Right cardiac atrium (tissue), 5 donors: ENCODE data around the gene TSHZ3. TPM values are rescaled to one million over a fixed set of nuclear protein-coding genes. Genes with fewer than 3 reads are reported as not detected.

Experiments
- ATAC-seq, 2 donors: fragments of 200-7000 bp; cut with Tn5 transposase; one replicate each; pipeline versions ENCODE4 v1.8.0 to v1.9.1; 2020; ENCODE audit warnings: moderate library complexity in 2 of 2, mild to moderate bottlenecking in 1 of 2
- DNase-seq, 3 donors: peaks; one replicate each; pipeline ENCODE4 v3.0.0-alpha.2; 2020
- H3K27ac ChIP-seq: one replicate; pipeline ENCODE4 v1.5.1; 2013; ENCODE audit warnings: mild to moderate bottlenecking, low read length, control low read depth, moderate library complexity
- H3K27me3 ChIP-seq: one replicate; pipeline ENCODE4 v1.6.1; 2013; ENCODE audit not compliant: control insufficient read depth, insufficient read depth
- H3K4me1 ChIP-seq: one replicate; pipeline ENCODE4 v1.6.1; 2013; ENCODE audit warnings: low read length; ENCODE audit not compliant: control insufficient read depth, insufficient read depth
- H3K4me3 ChIP-seq: one replicate; pipeline ENCODE4 v1.5.1; 2013; ENCODE audit warnings: low read length, control low read depth
- H3K9me3 ChIP-seq: one replicate; pipeline ENCODE4 v1.6.1; 2013; ENCODE audit warnings: low read length; ENCODE audit not compliant: control insufficient read depth
- WGBS: extraction: QIAGEN DNeasy Blood & Tissue Kit; methylation state at CpG from one replicate; pipeline ENCODE4 v1.1.7; 2013; 5-methylcytosine and 5-hydroxymethylcytosine counted together
- intact Hi-C, 4 donors: fragments of 100-400 bp; cut with DNase I; formaldehyde crosslinking; loops; one replicate each; pipeline versions ENCODE4 v1.11.0 to v1.14.0; 2022 to 2023
- polyA plus RNA-seq: library from polyadenylated mRNA; stranded (reverse); fragments of 200-250 nt; gene quantifications from one replicate; pipeline ENCODE4 v1.2.3, GENCODE V29; 2013
- total RNA-seq, 4 donors: library from RNA; stranded (reverse); fragmentation: NEBNext Ultra II Directional; extraction: Animal tissue kit (Norgen Biotek cat#: 25700); gene quantifications; one replicate each; pipeline ENCODE4 v1.2.1, GENCODE V29; 2021
- donor health status: healthy with polysubstance abuse.
- donor health status: DM: no; HTN: yes; CAD: no.
- donor health status: DM: no; HTN: no; CAD: no.
- donor health status: DM: no; HTN: yes; CAD: no; lungs with severe emphysema.
- donor health status: DM: yes; HTN: yes; CAD: no.

The TSHZ3 gene
- total and polyA plus RNA-seq, 5 donors = 1.5 to 7.0 (median 3.9) TPM

GRCh38 chr19:31249217-31249616 is 100.0 kb downstream of the TSHZ3 start:
- no peaks in the 10 kb centered on the region for H3K9me3 ChIP-seq
- no peaks in the 10 kb centered on the region for H3K4me1 ChIP-seq
- H3K27ac ChIP-seq = no peak overlapping the region
- ATAC-seq (no peak), DNase-seq (no peak)
- 82% methylated on average over 9 of the region's 9 CpGs for WGBS
- intact Hi-C loops = no loop called here
- no peak overlapping the region for H3K4me3 ChIP-seq
- no peaks in the 10 kb centered on the region for H3K27me3 ChIP-seq

- Histone ChIP-seq H3K4me3 (no peak overlapping the region), H3K9me3 (no peaks in the 10 kb centered on the region), H3K27me3 (no peaks in the 10 kb centered on the region), H3K27ac (no peak overlapping the region), H3K4me1 (no peaks in the 10 kb centered on the region)
- DNase-seq = no peak
- intact Hi-C loops = no loop called here
- 85% methylated on average over 4 of the region's 4 CpGs for WGBS
- ATAC-seq = no peak
Measured at GRCh38 chr19:31235806-31236205, 113.4 kb downstream of the TSHZ3 start.

GRCh38 chr19:31233295-31233800 is 115.9 kb downstream of the TSHZ3 start:
- H3K4me3 ChIP-seq = no peak overlapping the region
- H3K27ac ChIP-seq = no peak overlapping the region
- DNase-seq (no peak), ATAC-seq (no peak)
- no peaks in the 10 kb centered on the region for H3K27me3 ChIP-seq
- H3K9me3 ChIP-seq = no peaks in the 10 kb centered on the region
- WGBS = 83% methylated on average over 4 of the region's 4 CpGs
- no peaks in the 10 kb centered on the region for H3K4me1 ChIP-seq
- intact Hi-C loops = no loop called here

- H3K4me3 ChIP-seq = no peak overlapping the region
- no peak for DNase-seq
- WGBS = 87% methylated on average over 3 of the region's 3 CpGs
- ATAC-seq = no peak
- H3K27me3 ChIP-seq = no peaks in the 10 kb centered on the region
- no peak overlapping the region for H3K27ac ChIP-seq
- intact Hi-C loops = no loop called here
- no peaks in the 10 kb centered on the region for H3K9me3 ChIP-seq
- H3K4me1 ChIP-seq = no peaks in the 10 kb centered on the region
Measured at GRCh38 chr19:31232871-31233270, 116.4 kb downstream of the TSHZ3 start.

GRCh38 chr19:31232180-31232579 is 117.1 kb downstream of the TSHZ3 start:
- no peaks in the 10 kb centered on the region for H3K27me3 ChIP-seq
- no peak for ATAC-seq
- WGBS = 75% methylated on average over 5 of the region's 5 CpGs
- no peak overlapping the region for H3K27ac ChIP-seq
- H3K4me1 ChIP-seq = no peaks in the 10 kb centered on the region
- no peaks in the 10 kb centered on the region for H3K9me3 ChIP-seq
- intact Hi-C loops = no loop called here
- no peak for DNase-seq
- no peak overlapping the region for H3K4me3 ChIP-seq

GRCh38 chr19:31231237-31231636 is 118.0 kb downstream of the TSHZ3 start:
- Histone ChIP-seq H3K4me3 (no peak overlapping the region), H3K27me3 (no peaks in the 10 kb centered on the region), H3K27ac (no peak overlapping the region), H3K4me1 (no peaks in the 10 kb centered on the region), H3K9me3 (no peaks in the 10 kb centered on the region)
- 92% methylated on average over 6 of the region's 6 CpGs for WGBS
- intact Hi-C loops = no loop called here
- DNase-seq = no peak
- no peak for ATAC-seq

- no peak for ATAC-seq
- intact Hi-C loops = no loop called here
- WGBS = 91% methylated on average over 4 of the region's 4 CpGs
Measured at GRCh38 chr19:31226151-31226935, 122.9 kb downstream of the TSHZ3 start.

More at GRCh38 chr19:31226151-31226935, 122.9 kb downstream of the TSHZ3 start:
- H3K4me3 ChIP-seq = no peak overlapping the region
- no peaks in the 10 kb centered on the region for H3K4me1 ChIP-seq
- no peaks in the 10 kb centered on the region for H3K27me3 ChIP-seq
- no peak overlapping the region for H3K27ac ChIP-seq
- H3K9me3 ChIP-seq = no peaks in the 10 kb centered on the region
- DNase-seq = no peak
